Neural progenitor cell (in vitro differentiated cells): ENCODE data around the gene DNPEP. TPM values are rescaled to one million over a fixed set of nuclear protein-coding genes. Genes with fewer than 3 reads are reported as not detected.
"Not testable (repeated sequence)": the region's sequence is repeated elsewhere in the genome, so short reads cannot be mapped to it uniquely, and the experiment has no call there.

Experiments
- DNase-seq: peaks from one replicate; pipeline ENCODE4 v3.0.0-alpha.2; 2016; ENCODE audit warnings: low spot score
- H2AFZ ChIP-seq: fragments of 200-600 bp; sonication (generic); replicated peaks from 2 replicates; pipeline ENCODE4 v1.6.1; 2016; ENCODE audit warnings: antibody characterized with exemption
- H3F3A ChIP-seq: fragments of 200-600 bp; sonication (generic); 2 replicates; pipeline ENCODE4 v1.6.1; 2016; ENCODE audit warnings: antibody characterized with exemption, low read depth
- H3K27ac ChIP-seq: fragments of 200-600 bp; sonication (generic); 2 replicates; pipeline ENCODE4 v1.5.1; 2016; ENCODE audit warnings: mild to moderate bottlenecking
- H3K27me3 ChIP-seq: fragments of 200-600 bp; sonication (generic); 2 replicates; pipeline ENCODE4 v1.6.1; 2016; ENCODE audit warnings: mild to moderate bottlenecking, moderate library complexity
- H3K36me3 ChIP-seq: fragments of 200-600 bp; sonication (generic); 2 replicates; pipeline ENCODE4 v1.5.1; 2016
- H3K4me1 ChIP-seq: fragments of 200-600 bp; sonication (generic); 2 replicates; pipeline ENCODE4 v1.6.1; 2016; ENCODE audit warnings: mixed run types
- H3K4me2 ChIP-seq: fragments of 200-600 bp; sonication (generic); 2 replicates; pipeline ENCODE4 v1.6.1; 2016
- H3K4me3 ChIP-seq: fragments of 200-600 bp; sonication (generic); 2 replicates; pipeline ENCODE4 v1.5.1; 2016
- H3K79me2 ChIP-seq: fragments of 200-600 bp; sonication (generic); 2 replicates; pipeline ENCODE4 v1.6.1; 2016; ENCODE audit warnings: low read depth
- H3K9ac ChIP-seq: fragments of 200-600 bp; sonication (generic); 2 replicates; pipeline ENCODE4 v1.6.1; 2016
- H3K9me3 ChIP-seq: fragments of 200-600 bp; sonication (generic); 2 replicates; pipeline ENCODE4 v1.5.1; 2016; ENCODE audit warnings: low read depth
- H4K20me1 ChIP-seq: fragments of 200-600 bp; sonication (generic); 2 replicates; pipeline ENCODE4 v1.6.1; 2016; ENCODE audit warnings: low read depth
- H3K27ac Mint-ChIP-seq: 3 replicates; pipeline ENCODE4 v1.8.0; 2021; ENCODE audit warnings: mixed read lengths
- H3K27me3 Mint-ChIP-seq: 2 replicates; pipeline ENCODE4 v1.8.0; 2022; ENCODE audit warnings: low read depth, mild to moderate bottlenecking, inconsistent platforms, moderate library complexity, mixed read lengths; ENCODE audit not compliant: insufficient read depth
- H3K36me3 Mint-ChIP-seq: 3 replicates; pipeline ENCODE4 v1.8.0; 2021; ENCODE audit warnings: mixed read lengths
- H3K4me1 Mint-ChIP-seq: 3 replicates; pipeline ENCODE4 v1.8.0; 2021; ENCODE audit warnings: mixed read lengths
- H3K4me3 Mint-ChIP-seq: 3 replicates; pipeline ENCODE4 v1.8.0; 2021; ENCODE audit warnings: mild to moderate bottlenecking, moderate library complexity, mixed read lengths
- H3K9me3 Mint-ChIP-seq: 3 replicates; pipeline ENCODE4 v1.8.0; 2020; ENCODE audit warnings: mixed read lengths
- CTCF ChIP-seq: fragments of 200-600 bp; sonication (generic); IDR thresholded peaks from 2 replicates; pipeline ENCODE4 v1.5.1; 2017; ENCODE audit warnings: antibody characterized with exemption, mild to moderate bottlenecking
- EZH2 ChIP-seq: fragments of 200-600 bp; sonication (generic); IDR thresholded peaks from 2 replicates; pipeline ENCODE4 v1.6.1; 2017; ENCODE audit warnings: antibody characterized with exemption, mild to moderate bottlenecking, moderate library complexity
- EZH2phosphoT487 ChIP-seq: fragments of 200-600 bp; sonication (generic); IDR thresholded peaks from 2 replicates; pipeline ENCODE4 v1.6.1; 2017; ENCODE audit warnings: antibody characterized with exemption
- total RNA-seq: library from RNA; depleted of rRNA; stranded (reverse); fragments of >200 nt; gene quantifications from 2 replicates; pipeline ENCODE4 v1.2.3, GENCODE V29; 2015; ENCODE audit warnings: low replicate concordance

The DNPEP gene
- total RNA-seq, 1 donor from 2014 or later: 120 TPM

DNA sequence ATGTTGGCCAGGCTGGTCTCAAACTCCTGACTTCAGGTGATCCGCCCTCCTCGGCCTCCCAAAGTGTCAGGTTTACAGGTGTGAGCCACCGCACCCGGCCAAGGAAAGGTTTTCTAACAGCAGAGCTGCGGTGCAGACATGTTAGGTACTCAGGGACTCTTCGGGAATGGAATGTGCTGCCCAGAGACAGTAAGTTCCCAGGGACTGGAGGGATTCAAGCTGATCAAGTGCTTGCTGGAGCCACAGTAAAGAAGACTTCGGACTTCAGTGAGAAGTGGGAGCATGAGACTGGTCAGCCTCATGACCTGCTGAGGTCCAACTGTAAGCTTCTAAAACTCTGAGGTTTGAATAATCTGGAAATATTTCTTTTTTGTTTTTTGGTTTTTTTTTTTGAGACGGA, 22.7 kb upstream of the DNPEP start:
- Mint-ChIP-seq H3K4me3 (no peak overlapping the region), H3K9me3 (peaks cover 10% of the 10 kb centered on the region), H3K27ac (no peak overlapping the region), H3K36me3 (no peaks in the 10 kb centered on the region), H3K4me1 (peaks cover 5% of the 10 kb centered on the region), H3K27me3 (peaks cover 4% of the 10 kb centered on the region)
- Histone ChIP-seq H3K9me3 (no peaks in the 10 kb centered on the region), H3K27me3 (no peaks in the 10 kb centered on the region), H3F3A (no peaks in the 10 kb centered on the region), H3K36me3 (no peaks in the 10 kb centered on the region), H2AFZ (no peak overlapping the region), H3K4me2 (no peak overlapping the region), H3K9ac (no peak overlapping the region), H3K27ac (no peak overlapping the region), H3K4me1 (no peaks in the 10 kb centered on the region), H4K20me1 (no peaks in the 10 kb centered on the region), H3K4me3 (no peak overlapping the region), H3K79me2 (no peaks in the 10 kb centered on the region)
- TF ChIP-seq CTCF: no peak
- no peak for DNase-seq

GRCh38 chr2:219409619-219410018, 21.9 kb upstream of the DNPEP start:
- no peaks in the 10 kb centered on the region for H4K20me1 ChIP-seq
- no peak for DNase-seq
- Mint-ChIP-seq H3K36me3 (no peaks in the 10 kb centered on the region), H3K4me3 (no peak overlapping the region), H3K27ac (peak overlapping the region; percentile 63), H3K27me3 (peaks cover 4% of the 10 kb centered on the region), H3K4me1 (peaks cover 7% of the 10 kb centered on the region), H3K9me3 (peaks cover 10% of the 10 kb centered on the region)
- H2AFZ ChIP-seq: no peak overlapping the region
- no peak for TF ChIP-seq EZH2
- no peak for TF ChIP-seq EZH2phosphoT487
- H3K9ac ChIP-seq: no peak overlapping the region
- H3K4me1 ChIP-seq: peaks cover 6% of the 10 kb centered on the region
- H3K27ac ChIP-seq: no peak overlapping the region
- H3K36me3 ChIP-seq: no peaks in the 10 kb centered on the region
- no peaks in the 10 kb centered on the region for H3K79me2 ChIP-seq
- H3K9me3 ChIP-seq: no peaks in the 10 kb centered on the region
- no peak overlapping the region for H3K4me2 ChIP-seq
- peaks cover 4% of the 10 kb centered on the region for H3F3A ChIP-seq
- H3K27me3 ChIP-seq: no peaks in the 10 kb centered on the region
- no peak overlapping the region for H3K4me3 ChIP-seq

DNA sequence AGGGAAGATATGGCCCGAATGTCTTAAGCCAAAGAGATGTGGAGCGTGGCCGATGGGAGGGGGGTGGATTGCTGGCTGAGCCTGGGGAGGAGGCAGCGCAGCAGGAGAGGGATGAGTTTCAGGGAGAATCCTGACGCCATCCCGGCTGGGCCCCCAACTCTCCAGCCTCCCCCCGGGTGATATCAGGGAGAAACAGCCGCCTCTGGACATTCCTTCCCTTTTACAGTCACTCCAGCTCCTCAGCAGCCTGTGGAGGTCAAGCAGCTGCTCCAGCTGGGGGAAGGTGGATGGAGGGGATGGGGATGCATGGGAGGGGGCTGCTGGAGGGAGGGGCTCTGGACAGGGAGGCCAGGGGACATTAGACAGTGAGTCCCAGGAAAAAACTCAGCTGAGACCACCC, 20.9 kb upstream of the DNPEP start:
- peaks cover 9% of the 10 kb centered on the region for H3K4me1 Mint-ChIP-seq
- H3K27ac Mint-ChIP-seq: no peak overlapping the region
- Histone ChIP-seq H2AFZ (no peak overlapping the region), H3K27ac (no peak overlapping the region), H3K9ac (no peak overlapping the region), H3K36me3 (no peaks in the 10 kb centered on the region), H3K4me1 (peaks cover 7% of the 10 kb centered on the region), H3F3A (peaks cover 4% of the 10 kb centered on the region), H4K20me1 (no peaks in the 10 kb centered on the region), H3K79me2 (no peaks in the 10 kb centered on the region), H3K27me3 (peaks cover 3% of the 10 kb centered on the region), H3K9me3 (no peaks in the 10 kb centered on the region), H3K4me2 (no peak overlapping the region), H3K4me3 (no peak overlapping the region)
- peaks cover 8% of the 10 kb centered on the region for H3K9me3 Mint-ChIP-seq
- no peak for TF ChIP-seq EZH2
- no peak for TF ChIP-seq EZH2phosphoT487
- no peak for TF ChIP-seq CTCF
- no peak overlapping the region for H3K4me3 Mint-ChIP-seq
- peaks cover 6% of the 10 kb centered on the region for H3K27me3 Mint-ChIP-seq
- H3K36me3 Mint-ChIP-seq: no peaks in the 10 kb centered on the region
- DNase-seq: no peak

DNA sequence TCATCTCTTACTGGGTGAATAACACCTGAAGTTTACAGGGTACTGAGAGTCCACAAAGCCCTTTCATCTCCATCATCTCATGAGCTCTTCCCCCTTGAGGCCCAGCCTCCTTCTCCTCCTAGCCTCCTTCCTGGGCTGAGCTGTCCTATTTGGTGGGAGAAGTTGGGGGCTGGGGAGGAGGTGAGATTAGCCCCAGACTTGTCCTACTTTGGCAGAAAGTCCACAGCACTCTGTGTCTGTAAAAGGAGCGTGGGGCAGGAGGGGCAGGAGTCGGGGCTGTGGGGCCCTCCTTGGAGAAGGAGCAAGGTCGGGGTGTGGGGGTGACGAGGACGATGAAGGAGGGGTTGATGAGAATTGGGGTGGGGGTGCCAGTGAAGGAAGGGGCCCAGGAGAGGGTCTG, 20.5 kb upstream of the DNPEP start:
- DNase-seq: no peak

GRCh38 chr2:219407343-219407742, 19.6 kb upstream of the DNPEP start:
- H3K27ac ChIP-seq, H3K9me3 ChIP-seq, H3K9ac ChIP-seq, H3K4me3 Mint-ChIP-seq, H3K36me3 Mint-ChIP-seq, H3K9me3 Mint-ChIP-seq, H3K27ac Mint-ChIP-seq, H2AFZ ChIP-seq, H3F3A ChIP-seq, H4K20me1 ChIP-seq, H3K36me3 ChIP-seq, H3K27me3 ChIP-seq, H3K27me3 Mint-ChIP-seq, H3K4me2 ChIP-seq, H3K79me2 ChIP-seq, DNase-seq, H3K4me3 ChIP-seq: not testable (repeated sequence)
- H3K4me1 Mint-ChIP-seq: peaks cover 16% of the 10 kb centered on the region
- peaks cover 11% of the 10 kb centered on the region for H3K4me1 ChIP-seq

More for the DNA sequence above, 20.5 kb upstream of the DNPEP start:
- Histone ChIP-seq H3K4me1 (peaks cover 7% of the 10 kb centered on the region), H3K4me2 (no peak overlapping the region), H4K20me1 (no peaks in the 10 kb centered on the region), H3K9me3 (no peaks in the 10 kb centered on the region), H3K27me3 (peaks cover 7% of the 10 kb centered on the region), H3F3A (peaks cover 4% of the 10 kb centered on the region), H2AFZ (no peak overlapping the region), H3K9ac (no peak overlapping the region), H3K4me3 (no peak overlapping the region), H3K36me3 (no peaks in the 10 kb centered on the region), H3K27ac (no peak overlapping the region), H3K79me2 (no peaks in the 10 kb centered on the region)
- H3K36me3 Mint-ChIP-seq: no peaks in the 10 kb centered on the region
- peak overlapping the region; percentile 32 for H3K4me3 Mint-ChIP-seq
- peaks cover 9% of the 10 kb centered on the region for H3K4me1 Mint-ChIP-seq
- H3K27me3 Mint-ChIP-seq: peaks cover 6% of the 10 kb centered on the region
- no peak for TF ChIP-seq EZH2phosphoT487
- no peak for TF ChIP-seq EZH2
- no peak for TF ChIP-seq CTCF
- no peak overlapping the region for H3K27ac Mint-ChIP-seq
- H3K9me3 Mint-ChIP-seq: peaks cover 6% of the 10 kb centered on the region
